ENCODE measurements around the gene STOML2. TPM values are rescaled to one million over a fixed set of nuclear protein-coding genes. Genes with fewer than 3 reads are reported as not detected.

Gene STOML2
- total RNA-seq, 1 donor from 2014 or later, result 94.2 TPM

DNA sequence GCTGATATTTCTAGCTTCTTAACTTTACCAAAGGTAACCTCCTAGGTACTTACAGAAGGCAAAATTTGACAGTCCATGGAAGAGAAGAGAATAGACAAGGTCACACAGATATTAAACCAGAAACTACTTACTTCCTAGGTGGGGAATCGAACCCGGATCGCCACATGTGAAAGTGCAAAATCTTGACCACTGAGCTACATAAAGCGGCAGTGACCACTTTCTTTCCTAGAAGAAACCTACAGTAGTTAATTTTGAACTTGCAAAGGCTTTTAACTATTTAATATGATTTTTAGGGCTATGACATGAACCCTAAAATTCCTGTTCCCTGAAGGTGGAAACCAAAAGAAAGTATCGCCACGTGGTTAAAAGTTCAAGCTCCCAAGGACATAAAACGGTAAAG lies 33.1 kb upstream of the STOML2 start:
- Histone ChIP-seq H3K9me3 (no peaks in the 10 kb centered on the region), H3K4me3 (no peak overlapping the region), H3K4me1 (no peaks in the 10 kb centered on the region), H3K27ac (no peak overlapping the region), H3K36me3 (no peaks in the 10 kb centered on the region), H3K27me3 (no peaks in the 10 kb centered on the region)
- no peak for DNase-seq (ENCODE audit: low spot score in 2 of 2)
- intact Hi-C loops (cut with DNase I), result no loop called here
- TF ChIP-seq, protein P1, sequence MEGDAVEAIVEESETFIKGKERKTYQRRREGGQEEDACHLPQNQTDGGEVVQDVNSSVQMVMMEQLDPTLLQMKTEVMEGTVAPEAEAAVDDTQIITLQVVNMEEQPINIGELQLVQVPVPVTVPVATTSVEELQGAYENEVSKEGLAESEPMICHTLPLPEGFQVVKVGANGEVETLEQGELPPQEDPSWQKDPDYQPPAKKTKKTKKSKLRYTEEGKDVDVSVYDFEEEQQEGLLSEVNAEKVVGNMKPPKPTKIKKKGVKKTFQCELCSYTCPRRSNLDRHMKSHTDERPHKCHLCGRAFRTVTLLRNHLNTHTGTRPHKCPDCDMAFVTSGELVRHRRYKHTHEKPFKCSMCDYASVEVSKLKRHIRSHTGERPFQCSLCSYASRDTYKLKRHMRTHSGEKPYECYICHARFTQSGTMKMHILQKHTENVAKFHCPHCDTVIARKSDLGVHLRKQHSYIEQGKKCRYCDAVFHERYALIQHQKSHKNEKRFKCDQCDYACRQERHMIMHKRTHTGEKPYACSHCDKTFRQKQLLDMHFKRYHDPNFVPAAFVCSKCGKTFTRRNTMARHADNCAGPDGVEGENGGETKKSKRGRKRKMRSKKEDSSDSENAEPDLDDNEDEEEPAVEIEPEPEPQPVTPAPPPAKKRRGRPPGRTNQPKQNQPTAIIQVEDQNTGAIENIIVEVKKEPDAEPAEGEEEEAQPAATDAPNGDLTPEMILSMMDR (IDR thresholded peaks at IDR 0.05), result no peak

DNA sequence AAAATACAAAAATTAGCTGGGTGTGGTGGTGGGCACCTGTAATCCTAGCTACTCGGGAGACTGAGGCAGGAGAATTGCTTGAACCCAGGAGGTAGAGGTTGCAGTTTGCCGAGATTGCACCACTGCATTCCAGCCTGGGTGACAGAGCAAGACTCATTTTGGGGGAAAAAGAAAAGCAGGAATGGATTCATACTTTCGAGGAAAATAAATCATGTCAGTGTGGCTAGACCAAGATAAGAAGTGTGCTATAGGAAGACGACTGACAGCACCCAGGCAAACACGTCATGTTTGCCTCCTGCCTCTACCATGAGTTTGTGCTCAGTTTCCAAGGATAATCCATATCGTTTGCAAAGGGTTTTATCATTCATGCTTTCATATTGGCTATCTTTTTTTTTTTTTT lies 32.0 kb upstream of the STOML2 start:
- no peak for DNase-seq (ENCODE audit: low spot score in 2 of 2)
- H3K27me3 ChIP-seq, result no peaks in the 10 kb centered on the region
- H3K4me1 ChIP-seq, result no peaks in the 10 kb centered on the region
- TF ChIP-seq, protein P1 (IDR thresholded peaks at IDR 0.05), result no peak
- no peaks in the 10 kb centered on the region for H3K9me3 ChIP-seq
- H3K27ac ChIP-seq, result no peak overlapping the region
- H3K4me3 ChIP-seq, result no peak overlapping the region
- H3K36me3 ChIP-seq, result no peaks in the 10 kb centered on the region
- intact Hi-C loops (cut with DNase I), result no loop called here

DNA sequence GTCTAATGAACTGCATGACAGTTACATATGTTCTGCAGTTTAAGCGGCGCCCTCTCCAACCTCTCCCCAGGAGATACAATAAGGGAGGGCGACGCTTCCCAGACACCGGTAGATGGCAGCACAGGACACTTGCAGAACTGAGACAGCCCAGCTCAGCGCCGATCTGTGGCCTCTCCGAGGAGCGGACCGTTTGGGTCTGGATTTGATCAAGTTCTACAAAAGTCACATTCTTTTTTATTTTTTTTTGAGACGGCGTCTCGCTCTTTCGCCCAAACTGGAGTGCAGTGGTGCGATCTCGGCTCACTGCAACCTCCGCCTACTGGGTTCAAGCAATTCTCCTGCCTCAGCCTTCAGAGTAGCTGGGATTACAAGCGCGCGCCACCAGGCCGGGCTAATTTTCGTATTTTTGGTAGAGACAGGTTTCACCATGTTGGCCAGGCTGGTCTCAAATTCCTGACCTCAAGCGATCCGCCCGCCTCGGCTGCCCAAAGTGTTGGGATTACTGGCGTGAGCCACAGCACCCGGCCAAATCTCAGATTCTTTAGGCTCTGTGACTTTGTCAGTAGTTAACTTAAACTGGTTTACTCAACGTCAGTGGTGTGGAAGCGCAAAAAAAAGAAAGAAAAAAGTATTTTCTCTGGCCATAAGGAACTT lies 14.1 kb upstream of the STOML2 start:
- H3K36me3 ChIP-seq, result no peaks in the 10 kb centered on the region
- H3K27me3 ChIP-seq, result no peaks in the 10 kb centered on the region
- intact Hi-C loops (cut with DNase I), result loop anchor here (1.0 to 10.0 kb wide), 9 partner anchors 45 to 918 kb away; partner anchors contain the start of genes CCL27, CREB3, RECK and TLN1
- peak overlapping the region; percentile 46 to 62 for H3K4me3 ChIP-seq
- H3K27ac ChIP-seq, result peak overlapping the region; percentile 98 to 99
- TF ChIP-seq, protein P1 (IDR thresholded peaks at IDR 0.05), result peak; percentile 88 to 97 (median 97)
- peak; percentile 83 to 96 for DNase-seq (ENCODE audit: low spot score in 2 of 2)
- no peaks in the 10 kb centered on the region for H3K9me3 ChIP-seq
- H3K4me1 ChIP-seq, result peaks cover 15 to 35% of the 10 kb centered on the region in 2 donors

DNA sequence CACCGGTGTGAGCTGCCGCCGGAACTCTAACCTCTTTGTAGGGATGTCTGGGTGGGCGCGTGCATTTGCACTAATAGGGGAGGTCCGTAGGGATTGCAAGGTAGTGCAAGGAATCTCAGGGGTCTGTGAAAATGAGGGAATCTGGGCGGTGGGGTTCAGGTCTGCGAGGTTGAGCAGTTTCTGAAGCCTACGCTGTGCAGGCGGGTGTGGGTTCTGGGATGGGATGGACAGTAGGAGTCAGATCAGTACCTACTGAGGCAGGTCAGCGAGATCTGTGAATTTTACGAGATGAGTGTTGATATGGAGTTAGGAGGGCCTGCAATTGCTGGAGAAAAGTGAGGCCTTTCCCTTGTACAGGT lies 13.6 kb upstream of the STOML2 start:
- Histone ChIP-seq H3K4me3 (peak overlapping the region; percentile 46 to 62), H3K4me1 (peaks cover 15 to 38% of the 10 kb centered on the region in 2 donors), H3K9me3 (no peaks in the 10 kb centered on the region), H3K36me3 (no peaks in the 10 kb centered on the region), H3K27ac (peak overlapping the region; percentile 98 to 99), H3K27me3 (no peaks in the 10 kb centered on the region)
- no peak for DNase-seq (ENCODE audit: low spot score in 2 of 2)
- TF ChIP-seq, protein P1 (IDR thresholded peaks at IDR 0.05), result no peak
- intact Hi-C loops (cut with DNase I), result loop anchor here (1.0 to 10.0 kb wide), 8 partner anchors 46 to 918 kb away; partner anchors contain the start of genes CCL27, CREB3, RECK and TLN1

DNA sequence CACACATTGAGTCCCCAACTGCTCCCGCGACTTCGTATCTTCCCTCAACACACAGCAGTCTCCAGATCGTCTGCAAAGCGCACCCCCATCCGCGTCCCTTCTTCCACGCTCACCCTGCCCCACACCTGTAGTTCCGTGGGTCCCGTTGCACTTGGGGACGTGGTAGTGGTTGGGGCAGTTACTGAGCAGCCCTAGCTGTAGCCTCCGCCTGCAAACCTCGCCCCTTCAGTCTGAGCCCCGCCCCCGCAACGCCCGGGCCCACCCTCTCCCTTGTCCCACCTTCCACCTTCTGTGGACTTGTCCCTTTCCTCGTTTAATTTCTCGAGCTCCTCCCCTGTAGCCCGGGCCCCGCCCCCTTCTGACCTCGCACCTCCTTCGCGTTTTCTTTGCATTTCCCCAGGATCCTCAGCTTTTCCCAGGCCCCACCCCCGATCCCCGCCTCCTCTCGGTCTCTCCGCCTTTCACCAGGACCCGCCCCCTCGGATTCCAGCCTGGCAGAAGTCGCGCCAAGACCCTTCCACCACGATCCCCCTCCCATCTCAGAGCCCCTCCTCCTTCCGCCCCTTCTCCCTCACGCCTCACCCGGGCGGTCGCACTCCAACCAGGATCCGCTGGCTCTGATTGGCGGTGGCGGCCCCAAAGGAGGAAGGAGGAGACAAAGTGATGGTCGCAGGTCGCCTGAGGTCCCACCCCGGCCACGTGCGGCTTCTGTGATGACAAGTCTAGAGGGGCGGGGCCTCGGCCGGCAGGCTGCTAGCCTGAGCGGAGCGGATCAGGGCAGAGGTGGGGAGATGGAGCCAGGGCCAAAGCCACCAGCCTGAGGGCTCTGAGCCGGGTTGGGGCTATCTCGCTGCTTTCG lies 13.0 kb upstream of the STOML2 start, which contains the start of gene ATOSB:
TSS of gene ATOSB (minus strand) at position 183 of the 859 bp plus-strand sequence. CDS start 7,588 bp downstream, outside the sequence.
- peak; percentile 97 to 99 for DNase-seq (ENCODE audit: low spot score in 2 of 2)
- peaks cover 15 to 38% of the 10 kb centered on the region in 2 donors for H3K4me1 ChIP-seq

More for the DNA sequence above, 13.0 kb upstream of the STOML2 start, which contains the start of gene ATOSB:
- intact Hi-C loops (cut with DNase I), result loop anchor here (1.0 to 10.0 kb wide), 9 partner anchors 46 to 919 kb away; partner anchors contain the start of genes CCL27, CREB3, RECK and TESK1
- Histone ChIP-seq H3K36me3 (no peaks in the 10 kb centered on the region), H3K4me3 (peak within 1 kb of the TSS; percentile 46 to 62), H3K9me3 (no peaks in the 10 kb centered on the region), H3K27me3 (no peaks in the 10 kb centered on the region), H3K27ac (peak within 1 kb of the TSS; percentile 98 to 99)
- TF ChIP-seq, protein P1 (IDR thresholded peaks at IDR 0.05), result no peak

Measured in ascending aorta (tissue), 2 donors.